ENCODE data around the gene PLA2G4E. TPM values are rescaled to one million over a fixed set of nuclear protein-coding genes. Genes with fewer than 3 reads are reported as not detected.

PLA2G4E gene
- total RNA-seq, 1 experiment from 2014 or later: not detected

GRCh38 chr15:41992151-41992802 lies 28.6 kb downstream of the PLA2G4E start (continued):
- TF ChIP-seq REST (IDR thresholded peaks at IDR 0.05; ENCODE audit: low read depth): no peak

- Histone ChIP-seq H3K36me3 (ENCODE audit: control insufficient read depth in 1 of 2, insufficient read depth in 2 of 2, low read length in 2 of 2) (no peaks in the 10 kb centered on the region), H3K9me3 (ENCODE audit: control insufficient read depth in 1 of 2, insufficient read depth in 1 of 2, low read depth in 1 of 2, low read length in 2 of 2) (no peaks in the 10 kb centered on the region), H3K9ac (ENCODE audit: low read length) (no peak overlapping the region), H3K79me2 (ENCODE audit: insufficient read depth, low read length) (no peaks in the 10 kb centered on the region), H3K9me2 (ENCODE audit: insufficient read depth) (no peaks in the 10 kb centered on the region), H3K4me1 (ENCODE audit: control insufficient read depth in 1 of 2, insufficient read depth in 2 of 2, low read length in 2 of 2) (no peaks in the 10 kb centered on the region), H3K27ac (ENCODE audit: low read depth, low read length) (no peak overlapping the region), H2AFZ (ENCODE audit: low read depth, low read length, poor library complexity, severe bottlenecking) (no peak overlapping the region), H3K4me2 (ENCODE audit: low read length) (no peak overlapping the region), H4K20me1 (ENCODE audit: insufficient read depth) (no peaks in the 10 kb centered on the region), H3K27me3 (ENCODE audit: insufficient read depth, low read length) (no peaks in the 10 kb centered on the region), H3K4me3 (replicated peaks in 1 of 2; ENCODE audit: low read depth in 1 of 2, low read length in 2 of 2) (no peak overlapping the region)
- RAD21 ChIA-PET (ENCODE audit: low non-redundant PET in 1 of 2, low total read pairs in 2 of 2, uncharacterized antibody in 2 of 2, unreplicated experiment in 2 of 2): interaction anchor here (1.6 to 1.9 kb wide), 2 partner anchors 143 to 144 kb away, joined by 5 to 7 read pairs; no protein-coding TSS in a partner anchor
- intact Hi-C loops (cut with micrococcal nuclease): no loop called here
- TF ChIP-seq YY1 (IDR thresholded peaks at IDR 0.05; ENCODE audit: extremely low read depth, insufficient replicate concordance, low read depth, low read length): no peak
- ATAC-seq: no peak
- POLR2A ChIA-PET: interaction anchor here (0.6 kb wide), 1 partner anchor 118 kb away, joined by 3 read pairs; no protein-coding TSS in a partner anchor
- CTCF ChIA-PET: interaction anchor here (0.7 to 3.9 kb wide), 6 partner anchors 64 to 146 kb away, joined by 3 to 47 read pairs (median 12); no protein-coding TSS in a partner anchor
- BruUV-seq (replicated peaks): no TSS peak
- DNase-seq (ENCODE audit: low read depth, low spot score): no peak
Measured at GRCh38 chr15:41990691-41991090, 30.2 kb downstream of the PLA2G4E start.

Measured in HCT116 (cell line).